GM10266 (cell line): Measurements from ENCODE around the gene SLC35F4.

Experiments used
- DNase-seq: peaks from one replicate; pipeline ENCODE4 v3.0.0; 2012; ENCODE audit errors: extremely low spot score
- TF ChIP-seq, protein P1 (sequence below): IDR thresholded peaks from 2 replicates; pipeline ENCODE4 v1.5.1; 2012; ENCODE audit warnings: mild to moderate bottlenecking, low read depth; ENCODE audit not compliant: control insufficient read depth, insufficient read depth; ENCODE audit errors: missing control alignments

The SLC35F4 gene

DNA sequence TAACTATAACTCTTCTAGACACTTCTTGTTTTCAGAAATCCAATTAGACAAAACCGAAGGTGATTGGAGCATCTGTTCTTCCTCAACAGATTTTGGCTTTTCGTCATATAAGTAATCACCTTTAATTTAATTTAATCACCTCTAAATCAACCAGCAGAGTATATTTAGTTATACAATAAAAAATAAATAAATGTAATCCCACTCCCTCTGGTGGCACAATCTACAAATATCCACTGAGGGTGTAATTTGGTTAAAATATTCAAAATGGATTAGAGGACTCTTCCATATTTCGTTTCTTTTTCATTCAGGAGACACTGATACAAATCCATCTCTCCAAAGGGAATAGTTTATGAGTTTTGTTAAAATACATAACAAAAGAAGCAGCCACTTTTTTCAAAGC, 18.3 kb upstream of the SLC35F4 start:
- no peak for DNase-seq

DNA sequence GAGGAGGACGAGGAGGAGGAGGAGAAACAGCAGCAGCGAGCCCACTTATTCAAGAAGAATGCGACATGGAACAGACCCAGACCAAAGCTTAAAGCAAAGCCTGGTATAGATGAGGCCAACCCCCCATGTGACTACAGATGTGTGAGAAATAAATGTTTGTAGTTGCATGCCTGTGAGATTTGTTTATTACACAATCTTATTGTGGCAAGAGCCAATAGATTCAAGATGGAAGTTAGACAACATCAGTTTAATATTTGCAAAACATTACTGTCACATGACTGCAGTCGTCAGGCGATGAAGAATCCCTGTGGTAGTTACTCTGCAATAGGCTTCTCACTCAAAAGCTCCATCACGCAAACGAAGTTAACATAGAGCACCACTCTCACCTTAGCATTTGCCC, 17.2 kb upstream of the SLC35F4 start:
- TF ChIP-seq, protein P1, sequence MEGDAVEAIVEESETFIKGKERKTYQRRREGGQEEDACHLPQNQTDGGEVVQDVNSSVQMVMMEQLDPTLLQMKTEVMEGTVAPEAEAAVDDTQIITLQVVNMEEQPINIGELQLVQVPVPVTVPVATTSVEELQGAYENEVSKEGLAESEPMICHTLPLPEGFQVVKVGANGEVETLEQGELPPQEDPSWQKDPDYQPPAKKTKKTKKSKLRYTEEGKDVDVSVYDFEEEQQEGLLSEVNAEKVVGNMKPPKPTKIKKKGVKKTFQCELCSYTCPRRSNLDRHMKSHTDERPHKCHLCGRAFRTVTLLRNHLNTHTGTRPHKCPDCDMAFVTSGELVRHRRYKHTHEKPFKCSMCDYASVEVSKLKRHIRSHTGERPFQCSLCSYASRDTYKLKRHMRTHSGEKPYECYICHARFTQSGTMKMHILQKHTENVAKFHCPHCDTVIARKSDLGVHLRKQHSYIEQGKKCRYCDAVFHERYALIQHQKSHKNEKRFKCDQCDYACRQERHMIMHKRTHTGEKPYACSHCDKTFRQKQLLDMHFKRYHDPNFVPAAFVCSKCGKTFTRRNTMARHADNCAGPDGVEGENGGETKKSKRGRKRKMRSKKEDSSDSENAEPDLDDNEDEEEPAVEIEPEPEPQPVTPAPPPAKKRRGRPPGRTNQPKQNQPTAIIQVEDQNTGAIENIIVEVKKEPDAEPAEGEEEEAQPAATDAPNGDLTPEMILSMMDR, result no peak
- no peak for DNase-seq

More for the DNA sequence above, 18.3 kb upstream of the SLC35F4 start:
- TF ChIP-seq, protein P1, result no peak

DNA sequence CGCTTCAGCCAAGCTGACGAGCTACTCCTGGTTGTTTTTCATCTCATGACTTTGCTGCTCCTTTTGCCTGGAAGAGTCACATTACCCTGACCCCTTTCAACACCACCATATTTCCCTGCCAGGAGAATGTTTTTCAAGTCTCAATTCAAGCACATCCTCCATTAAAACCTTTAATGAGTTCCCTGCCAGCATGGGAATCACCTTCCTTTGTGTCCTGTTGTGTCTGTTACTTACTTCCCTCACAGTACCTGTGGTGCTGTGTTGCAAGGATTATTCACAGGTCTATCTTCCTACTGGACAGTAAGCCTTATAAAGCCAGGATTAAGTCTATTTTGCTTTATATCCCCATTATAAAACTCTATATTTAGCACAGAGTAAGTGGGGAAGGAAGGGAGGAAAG, 13.6 kb upstream of the SLC35F4 start:
- TF ChIP-seq, protein P1, result no peak
- no peak for DNase-seq

DNA sequence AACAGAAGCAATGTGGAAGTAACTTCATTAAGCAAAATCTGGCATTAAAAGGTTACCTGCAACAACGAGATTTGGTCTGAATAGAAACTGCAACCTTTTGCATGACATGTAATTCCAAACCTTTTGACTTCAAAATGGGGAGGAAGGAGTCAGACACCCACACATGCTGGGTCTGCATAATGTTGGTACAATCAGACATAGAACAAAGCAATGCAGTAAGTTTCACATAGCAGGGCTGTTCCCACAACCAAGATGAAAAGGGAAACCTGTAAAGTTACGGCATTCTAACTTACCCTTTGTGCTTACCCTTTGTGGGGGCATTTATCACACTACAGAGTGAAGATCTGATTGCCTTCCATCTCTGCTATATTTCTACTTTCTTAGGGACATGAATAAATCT, 10.1 kb upstream of the SLC35F4 start:
- DNase-seq, result no peak
- TF ChIP-seq, protein P1, result no peak

DNA sequence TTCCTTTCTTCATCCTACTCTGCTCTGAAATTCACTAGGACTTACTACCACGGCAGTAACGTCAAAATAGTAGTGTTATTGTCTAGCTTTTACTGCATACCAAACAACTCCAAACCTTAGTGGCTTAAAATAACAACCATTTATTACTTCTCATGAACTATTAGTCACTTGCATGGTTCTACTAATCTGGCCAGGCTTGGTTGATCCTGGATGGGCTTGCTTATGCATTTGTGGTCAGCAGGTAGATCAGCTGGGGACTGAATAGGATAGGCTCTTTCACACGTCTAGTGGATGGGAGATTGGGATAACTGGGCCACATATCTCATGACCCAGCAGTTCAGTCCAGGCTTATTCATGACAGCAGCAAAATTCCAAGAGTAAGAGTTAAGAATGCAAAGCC, 9.4 kb upstream of the SLC35F4 start:
- TF ChIP-seq, protein P1, result no peak
- DNase-seq, result no peak

DNA sequence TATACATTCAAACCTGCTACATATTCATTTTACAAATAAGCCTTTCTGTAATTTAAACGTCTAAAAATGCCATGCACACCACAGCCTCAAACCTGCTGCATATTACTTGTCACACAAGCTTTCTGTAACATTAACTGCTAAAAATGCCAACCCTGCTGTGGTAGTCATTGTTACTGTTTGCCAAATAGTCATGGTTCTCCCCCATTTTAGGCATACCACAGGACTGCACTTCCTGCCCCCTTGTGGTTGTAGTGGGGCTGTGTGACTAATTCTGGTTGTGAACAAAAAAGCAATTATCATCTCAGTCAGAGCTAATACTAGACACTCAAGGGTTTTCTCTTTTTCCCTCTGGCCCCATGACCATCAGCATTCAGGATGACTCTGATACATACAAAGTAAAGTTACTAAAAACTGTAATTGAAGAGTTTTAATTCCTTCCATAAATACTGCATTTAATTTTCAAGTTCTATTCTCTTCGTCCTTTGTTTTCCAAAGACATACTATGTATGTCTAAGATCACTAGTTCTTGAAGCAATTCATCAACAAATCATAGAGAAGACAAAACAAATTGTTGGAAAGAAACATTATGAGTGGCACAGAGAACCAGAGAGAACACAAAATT, 5.7 kb upstream of the SLC35F4 start:
- peak; percentile 40 for DNase-seq
- TF ChIP-seq, protein P1, result peak; percentile 57

DNA sequence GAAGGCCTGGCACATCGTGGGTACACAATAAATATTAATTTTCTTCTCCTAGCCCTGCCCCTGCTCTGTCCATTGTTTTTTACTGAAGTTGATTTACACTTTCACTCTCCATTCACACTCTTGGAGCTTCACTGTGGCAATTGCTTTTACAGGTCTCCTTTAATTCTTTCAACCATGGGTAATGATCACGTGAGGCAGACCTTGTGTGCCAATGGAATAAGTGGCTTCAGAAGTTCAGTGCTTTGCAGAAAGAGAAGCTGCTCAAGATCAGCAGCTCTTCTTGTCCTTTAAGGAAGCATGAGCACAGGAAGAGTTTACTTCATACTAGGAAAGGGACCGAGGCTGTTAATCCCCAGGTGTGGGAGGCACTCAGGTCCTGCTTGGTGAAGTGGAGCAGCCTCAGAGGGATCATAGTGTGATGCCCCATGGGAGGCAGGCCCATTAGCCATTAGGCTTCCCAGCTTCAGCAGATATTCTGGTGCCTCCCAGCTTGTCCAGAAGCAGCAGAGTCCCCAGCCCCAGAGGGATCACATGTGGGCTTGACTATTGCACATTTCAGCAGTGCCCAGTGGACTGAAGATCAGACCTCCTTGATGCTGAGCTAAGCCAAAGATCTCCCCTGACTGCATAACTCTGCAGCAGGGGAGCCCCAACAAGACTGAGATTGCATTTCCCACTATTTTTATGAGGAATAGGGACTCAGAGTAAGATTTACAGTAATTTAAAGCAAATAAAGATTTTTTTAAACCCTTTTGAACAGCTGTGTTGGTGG, 5.0 kb upstream of the SLC35F4 start:
- TF ChIP-seq, protein P1, result no peak
- no peak for DNase-seq
